Stomach (tissue), 4 donors: ENCODE results near the gene CEP112.

Experiments
- EP300 ChIP-seq: sonication (generic); formaldehyde crosslinking; IDR thresholded peaks from one replicate; pipeline ENCODE4 v1.6.1; 2017; ENCODE audit warnings: antibody characterized with exemption
- POLR2A ChIP-seq, 4 donors: fragments of 450-650 bp; IDR thresholded peaks; one replicate each; pipeline ENCODE4 v1.6.1; 2016; ENCODE audit warnings: antibody characterized with exemption in 4 of 4, control low read depth in 2 of 4, mild to moderate bottlenecking in 1 of 4, moderate library complexity in 1 of 4
- POLR2AphosphoS5 ChIP-seq, 3 donors: sonication (generic); formaldehyde crosslinking; IDR thresholded peaks; one replicate each; pipeline ENCODE4 v1.6.1; 2016; ENCODE audit warnings: antibody characterized with exemption in 3 of 3
- TF ChIP-seq, protein P1 (sequence below), 7 experiments: fragments of 450-650 bp in 4 of 7; fragments of 200-600 bp in 3 of 7; sonication (generic) in 3 of 7; IDR thresholded peaks; one replicate each; pipeline ENCODE4 v1.5.1; 2016 to 2019; ENCODE audit warnings: antibody characterized with exemption in 7 of 7, control low read depth in 2 of 7, mild to moderate bottlenecking in 1 of 7

DNA sequence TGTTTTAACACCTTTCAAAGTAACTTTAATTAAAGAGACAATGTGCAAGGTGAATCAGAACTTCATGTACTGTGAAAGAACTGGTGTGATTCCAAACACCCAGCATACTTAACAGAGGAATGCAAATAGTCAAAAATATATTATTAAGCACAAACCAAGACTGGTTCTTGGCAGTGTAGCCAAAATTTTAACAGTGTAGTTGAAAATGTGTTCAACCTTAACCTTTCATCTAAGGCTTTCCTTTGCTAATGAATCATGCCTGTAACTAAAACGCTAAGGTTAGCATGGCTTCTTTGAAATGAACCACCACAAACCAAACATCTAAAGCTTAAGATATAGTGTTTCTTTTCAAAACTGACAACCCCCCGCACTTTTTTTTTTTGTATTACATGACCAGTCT, 484.2 kb downstream of the CEP112 start:
- TF ChIP-seq, protein P1, sequence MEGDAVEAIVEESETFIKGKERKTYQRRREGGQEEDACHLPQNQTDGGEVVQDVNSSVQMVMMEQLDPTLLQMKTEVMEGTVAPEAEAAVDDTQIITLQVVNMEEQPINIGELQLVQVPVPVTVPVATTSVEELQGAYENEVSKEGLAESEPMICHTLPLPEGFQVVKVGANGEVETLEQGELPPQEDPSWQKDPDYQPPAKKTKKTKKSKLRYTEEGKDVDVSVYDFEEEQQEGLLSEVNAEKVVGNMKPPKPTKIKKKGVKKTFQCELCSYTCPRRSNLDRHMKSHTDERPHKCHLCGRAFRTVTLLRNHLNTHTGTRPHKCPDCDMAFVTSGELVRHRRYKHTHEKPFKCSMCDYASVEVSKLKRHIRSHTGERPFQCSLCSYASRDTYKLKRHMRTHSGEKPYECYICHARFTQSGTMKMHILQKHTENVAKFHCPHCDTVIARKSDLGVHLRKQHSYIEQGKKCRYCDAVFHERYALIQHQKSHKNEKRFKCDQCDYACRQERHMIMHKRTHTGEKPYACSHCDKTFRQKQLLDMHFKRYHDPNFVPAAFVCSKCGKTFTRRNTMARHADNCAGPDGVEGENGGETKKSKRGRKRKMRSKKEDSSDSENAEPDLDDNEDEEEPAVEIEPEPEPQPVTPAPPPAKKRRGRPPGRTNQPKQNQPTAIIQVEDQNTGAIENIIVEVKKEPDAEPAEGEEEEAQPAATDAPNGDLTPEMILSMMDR (IDR thresholded peaks at IDR 0.05): no peak
- TF ChIP-seq POLR2A (IDR thresholded peaks at IDR 0.05) (no peak), EP300 (no peak), POLR2AphosphoS5 (IDR thresholded peaks at IDR 0.05) (no peak)
